Uterus (tissue), 4 donors: Measurements from ENCODE around the gene UMODL1. TPM values are rescaled to one million over a fixed set of nuclear protein-coding genes. Genes with fewer than 3 reads are reported as not detected.

Experiments
- DNase-seq, 2 donors: peaks; one replicate each; pipeline ENCODE4 v3.0.0-alpha.2; 2019 to 2020
- H3K27ac ChIP-seq, 2 donors: fragments of 200-600 bp; sonication (generic); 1 replicate in 1 of 2; 2 replicates in 1 of 2; pipeline ENCODE4 v1.5.1; 2016 to 2018
- H3K27me3 ChIP-seq, 2 donors: fragments of 200-600 bp; sonication (generic); one replicate each; pipeline ENCODE4 v1.5.1; 2018 to 2019; ENCODE audit warnings: control low read depth in 1 of 2
- H3K36me3 ChIP-seq, 2 donors: fragments of 200-600 bp; sonication (generic); one replicate each; pipeline ENCODE4 v1.5.1; 2019; ENCODE audit warnings: control low read depth in 1 of 2
- H3K4me1 ChIP-seq, 2 donors: fragments of 200-600 bp; sonication (generic); one replicate each; pipeline ENCODE4 v1.5.1; 2018 to 2019; ENCODE audit warnings: control low read depth in 1 of 2
- H3K4me3 ChIP-seq, 2 donors: fragments of 200-600 bp; sonication (generic); 1 replicate in 1 of 2; 2 replicates in 1 of 2; pipeline ENCODE4 v1.5.1; 2018 to 2019; ENCODE audit warnings: mild to moderate bottlenecking in 1 of 2
- H3K9me3 ChIP-seq, 2 donors: fragments of 200-600 bp; sonication (generic); one replicate each; pipeline ENCODE4 v1.5.1; 2019; ENCODE audit warnings: control low read depth in 1 of 2
- CTCF ChIP-seq, 4 experiments: fragments of 200-600 bp in 2 of 4; fragments of 450-650 bp in 2 of 4; sonication (generic) in 2 of 4; IDR thresholded peaks; one replicate each; pipeline ENCODE4 v1.5.1; 2016 to 2019; ENCODE audit warnings: antibody characterized with exemption in 4 of 4, mild to moderate bottlenecking in 2 of 4, moderate library complexity in 1 of 4
- POLR2A ChIP-seq, 2 donors: fragments of 450-650 bp; IDR thresholded peaks; one replicate each; pipeline ENCODE4 v1.6.1; 2016; ENCODE audit warnings: antibody characterized with exemption in 2 of 2, mild to moderate bottlenecking in 1 of 2, moderate library complexity in 1 of 2
- intact Hi-C: fragments of 100-400 bp; cut with DNase I; formaldehyde crosslinking; loops from one replicate; pipeline ENCODE4 v1.15.1; 2023; ENCODE audit warnings: low total_unique reads
- total RNA-seq, 4 donors: library from RNA; depleted of rRNA in 3 of 4; stranded (reverse); fragments of >200 nt in 3 of 4; gene quantifications; one replicate each; pipeline versions ENCODE4 v1.1.0 to v1.2.4, GENCODE V29; 2014 to 2023
- donor health status: DM: yes; HTN: yes; CAD: no.

Gene UMODL1
- total RNA-seq, 4 donors from 2014 or later, result not detected

- H3K9me3 ChIP-seq, result no peaks in the 10 kb centered on the region
- intact Hi-C loops, result no loop called here
- H3K27ac ChIP-seq, result no peak overlapping the region
- H3K36me3 ChIP-seq, result no peaks in the 10 kb centered on the region
- no peak overlapping the region for H3K4me3 ChIP-seq
- TF ChIP-seq POLR2A (IDR thresholded peaks at IDR 0.05) (no peak), CTCF (IDR thresholded peaks at IDR 0.05) (no peak)
- H3K4me1 ChIP-seq, result no peaks in the 10 kb centered on the region
- no peaks in the 10 kb centered on the region for H3K27me3 ChIP-seq
- no peak for DNase-seq
Measured at GRCh38 chr21:42150474-42151085, 79.5 kb downstream of the UMODL1 start.

- Histone ChIP-seq H3K4me3 (no peak overlapping the region), H3K9me3 (no peaks in the 10 kb centered on the region), H3K27me3 (no peaks in the 10 kb centered on the region), H3K36me3 (no peaks in the 10 kb centered on the region), H3K4me1 (no peaks in the 10 kb centered on the region), H3K27ac (no peak overlapping the region)
- TF ChIP-seq POLR2A (IDR thresholded peaks at IDR 0.05) (no peak), CTCF (IDR thresholded peaks at IDR 0.05) (no peak)
- intact Hi-C loops, result no loop called here
- no peak for DNase-seq
Measured at GRCh38 chr21:42151148-42151947, 80.2 kb downstream of the UMODL1 start.

GRCh38 chr21:42151948-42152220 lies 80.8 kb downstream of the UMODL1 start:
- DNase-seq, result no peak
- Histone ChIP-seq H3K27ac (no peak overlapping the region), H3K9me3 (no peaks in the 10 kb centered on the region), H3K27me3 (no peaks in the 10 kb centered on the region), H3K4me1 (no peaks in the 10 kb centered on the region), H3K4me3 (no peak overlapping the region), H3K36me3 (no peaks in the 10 kb centered on the region)
- TF ChIP-seq POLR2A (IDR thresholded peaks at IDR 0.05) (no peak), CTCF (IDR thresholded peaks at IDR 0.05) (no peak)
- intact Hi-C loops, result no loop called here

GRCh38 chr21:42153046-42153686 lies 82.0 kb downstream of the UMODL1 start:
- TF ChIP-seq POLR2A (IDR thresholded peaks at IDR 0.05) (no peak), CTCF (IDR thresholded peaks at IDR 0.05) (no peak)
- Histone ChIP-seq H3K9me3 (no peaks in the 10 kb centered on the region), H3K4me3 (no peak overlapping the region), H3K36me3 (no peaks in the 10 kb centered on the region), H3K27me3 (peaks cover 0 to 4% of the 10 kb centered on the region in 2 donors), H3K27ac (no peak overlapping the region), H3K4me1 (no peaks in the 10 kb centered on the region)
- intact Hi-C loops, result no loop called here
- no peak for DNase-seq

- Histone ChIP-seq H3K9me3 (no peaks in the 10 kb centered on the region), H3K4me3 (no peak overlapping the region), H3K27me3 (peaks cover 0 to 4% of the 10 kb centered on the region in 2 donors), H3K4me1 (no peaks in the 10 kb centered on the region), H3K27ac (no peak overlapping the region), H3K36me3 (no peaks in the 10 kb centered on the region)
- no peak for TF ChIP-seq CTCF (IDR thresholded peaks at IDR 0.05)
- TF ChIP-seq POLR2A (IDR thresholded peaks at IDR 0.05), result no peak
- no peak for DNase-seq
- intact Hi-C loops, result no loop called here
Measured at GRCh38 chr21:42153746-42154145, 82.6 kb downstream of the UMODL1 start.
